Neural progenitor cell (in vitro differentiated cells): ENCODE results near the gene IDE.

Source experiments
- CTCF ChIP-seq: fragments of 200-600 bp; sonication (generic); IDR thresholded peaks from 2 replicates; pipeline ENCODE4 v1.5.1; 2017; ENCODE audit warnings: antibody characterized with exemption, mild to moderate bottlenecking
- EZH2 ChIP-seq: fragments of 200-600 bp; sonication (generic); IDR thresholded peaks from 2 replicates; pipeline ENCODE4 v1.6.1; 2017; ENCODE audit warnings: antibody characterized with exemption, mild to moderate bottlenecking, moderate library complexity
- EZH2phosphoT487 ChIP-seq: fragments of 200-600 bp; sonication (generic); IDR thresholded peaks from 2 replicates; pipeline ENCODE4 v1.6.1; 2017; ENCODE audit warnings: antibody characterized with exemption

- TF ChIP-seq CTCF: no peak
- TF ChIP-seq EZH2phosphoT487: no peak
- no peak for TF ChIP-seq EZH2
Observed at GRCh38 chr10:92615515-92615914, 41.6 kb upstream of the IDE start.
